T-cell (primary cell): Measurements from ENCODE around the gene TMPRSS6. TPM values are rescaled to one million over a fixed set of nuclear protein-coding genes. Genes with fewer than 3 reads are reported as not detected.
A peak's percentile ranks its signal among the peaks of the same experiment; 100 is the strongest.

Experiments
- ATAC-seq, 4 experiments: fragments of 200-7000 bp in 3 of 4; fragments of 150-1000 bp in 1 of 4; cut with Tn5 transposase; replicated peaks in 1 of 4; 1 replicate in 3 of 4; 2 replicates in 1 of 4; pipeline ENCODE4 v1.10.0; 2021; ENCODE audit warnings: moderate library complexity in 3 of 4, mild to moderate bottlenecking in 2 of 4, moderate number of reproducible peaks in 1 of 4
- CTCF ChIA-PET, 2 donors: fragments of 300-600 bp; sonication (Branson Sonifier 250); formaldehyde crosslinking; loops; one replicate each; lab custom pipeline; 2022; ENCODE audit warnings: antibody characterized with exemption in 2 of 2; lab: Charles Lee
- POLR2A ChIA-PET, 2 donors: fragments of 300-600 bp; sonication (Branson Sonifier 250); formaldehyde crosslinking; loops; one replicate each; lab custom pipeline; 2022; ENCODE audit warnings: antibody characterized with exemption in 2 of 2; lab: Charles Lee
- DNase-seq, 35 experiments: peaks; one replicate each; pipeline versions ENCODE4 v3.0.0 to v3.0.0-alpha.2; 2013 to 2023
- H3K27ac ChIP-seq: one replicate; pipeline ENCODE4 v1.5.1; 2013; ENCODE audit warnings: low read length
- H3K27me3 ChIP-seq, 2 experiments: replicated peaks in 1 of 2; 1 replicate in 1 of 2; 2 replicates in 1 of 2; pipeline versions ENCODE4 v1.6.1 to v1.7.0; 2013; ENCODE audit warnings: low read length in 1 of 2, mixed read lengths in 1 of 2; ENCODE audit not compliant: control insufficient read depth in 2 of 2, insufficient read depth in 2 of 2; ENCODE audit errors: extremely low read depth in 1 of 2
- H3K36me3 ChIP-seq, 2 donors: 1 replicate in 1 of 2; 2 replicates in 1 of 2; pipeline versions ENCODE4 v1.6.1 to v1.7.0; 2013; ENCODE audit warnings: low read length in 1 of 2; ENCODE audit not compliant: control insufficient read depth in 2 of 2, insufficient read depth in 1 of 2; ENCODE audit errors: extremely low read depth in 1 of 2
- H3K4me1 ChIP-seq, 2 experiments: 1 replicate in 1 of 2; 2 replicates in 1 of 2; pipeline versions ENCODE4 v1.6.1 to v1.7.0; 2013; ENCODE audit warnings: low read length in 2 of 2, mixed read lengths in 1 of 2; ENCODE audit not compliant: insufficient read depth in 2 of 2, control insufficient read depth in 1 of 2; ENCODE audit errors: extremely low read depth in 1 of 2
- H3K4me3 ChIP-seq, 2 donors: 1 replicate in 1 of 2; 2 replicates in 1 of 2; pipeline versions ENCODE4 v1.5.1 to v1.7.0; 2013; ENCODE audit warnings: mild to moderate bottlenecking in 2 of 2, low read length in 1 of 2, moderate library complexity in 1 of 2; ENCODE audit not compliant: control insufficient read depth in 1 of 2; ENCODE audit errors: extremely low read depth in 1 of 2
- H3K9me3 ChIP-seq: 2 replicates; pipeline ENCODE4 v1.7.0; 2013
- H3K27ac Mint-ChIP-seq, 2 donors: one replicate each; pipeline ENCODE4 v1.8.0; 2020 to 2021; ENCODE audit warnings: mild to moderate bottlenecking in 2 of 2, mixed read lengths in 2 of 2
- H3K27me3 Mint-ChIP-seq, 2 donors: one replicate each; pipeline ENCODE4 v1.8.0; 2021 to 2022; ENCODE audit warnings: mixed read lengths in 2 of 2
- H3K36me3 Mint-ChIP-seq: one replicate; pipeline ENCODE4 v1.8.0; 2021; ENCODE audit warnings: mixed read lengths
- H3K4me1 Mint-ChIP-seq, 3 donors: one replicate each; pipeline ENCODE4 v1.8.0; 2020 to 2022; ENCODE audit warnings: mixed read lengths in 3 of 3, mild to moderate bottlenecking in 1 of 3
- H3K4me3 Mint-ChIP-seq, 3 donors: one replicate each; pipeline ENCODE4 v1.8.0; 2020 to 2022; ENCODE audit warnings: mild to moderate bottlenecking in 3 of 3, mixed read lengths in 3 of 3, moderate library complexity in 3 of 3
- H3K9me3 Mint-ChIP-seq, 3 donors: one replicate each; pipeline ENCODE4 v1.8.0; 2020 to 2022; ENCODE audit warnings: mixed read lengths in 3 of 3
- WGBS: methylation state at CpG from one replicate; pipeline ENCODE4 v1.1.5; 2013; ENCODE audit warnings: missing lambda C conversion rate; ENCODE audit not compliant: insufficient coverage; 5-methylcytosine and 5-hydroxymethylcytosine counted together
- total RNA-seq, 35 experiments: library from RNA in 6 of 35; stranded (reverse) in 6 of 35; fragments of 120-200 nt in 1 of 35; gene quantifications; one replicate each; pipeline versions ENCODE4 v1.2.1 to v1.2.4 and lab custom pipeline; 2013 to 2026

The TMPRSS6 gene
- total RNA-seq, 5 donors from 2014 or later (not counting 1 experiment from before 2014, with no cell fraction given), result 0.40 to 1.3 (median 1.1) TPM

- no peaks in the 10 kb centered on the region for H3K36me3 Mint-ChIP-seq
- Histone ChIP-seq H3K9me3 (no peaks in the 10 kb centered on the region), H3K27me3 (peaks cover 0 to 23% of the 10 kb centered on the region in 2 experiments), H3K4me1 (peaks cover 0 to 27% of the 10 kb centered on the region in 2 experiments), H3K36me3 (no peaks in the 10 kb centered on the region), H3K4me3 (peak overlapping the region; percentile 46 to 66), H3K27ac (no peak overlapping the region)
- POLR2A ChIA-PET, result no interaction called here
- H3K4me1 Mint-ChIP-seq, result peaks cover 4 to 16% (median 6%) of the 10 kb centered on the region in 3 donors
- CTCF ChIA-PET, result interaction anchor here in 1 of 2 donors (1.3 kb wide), 1 partner anchor 23 kb away, joined by 3 read pairs; no protein-coding TSS in a partner anchor
- ATAC-seq, result peak in 1 of 4 experiments; percentile 11
- H3K9me3 Mint-ChIP-seq, result no peaks in the 10 kb centered on the region
- H3K4me3 Mint-ChIP-seq, result peak overlapping the region; percentile 74 to 82 (median 79)
- 10% methylated on average over 5 of the region's 5 CpGs for WGBS
- DNase-seq, result no peak
- H3K27me3 Mint-ChIP-seq, result peaks cover 4 to 9% of the 10 kb centered on the region in 2 donors
- peak overlapping the region in 1 of 2 donors; percentile 49 for H3K27ac Mint-ChIP-seq
These were observed 89.4 kb downstream of the TMPRSS6 start for GRCh38 chr22:37020192-37020479.

DNA sequence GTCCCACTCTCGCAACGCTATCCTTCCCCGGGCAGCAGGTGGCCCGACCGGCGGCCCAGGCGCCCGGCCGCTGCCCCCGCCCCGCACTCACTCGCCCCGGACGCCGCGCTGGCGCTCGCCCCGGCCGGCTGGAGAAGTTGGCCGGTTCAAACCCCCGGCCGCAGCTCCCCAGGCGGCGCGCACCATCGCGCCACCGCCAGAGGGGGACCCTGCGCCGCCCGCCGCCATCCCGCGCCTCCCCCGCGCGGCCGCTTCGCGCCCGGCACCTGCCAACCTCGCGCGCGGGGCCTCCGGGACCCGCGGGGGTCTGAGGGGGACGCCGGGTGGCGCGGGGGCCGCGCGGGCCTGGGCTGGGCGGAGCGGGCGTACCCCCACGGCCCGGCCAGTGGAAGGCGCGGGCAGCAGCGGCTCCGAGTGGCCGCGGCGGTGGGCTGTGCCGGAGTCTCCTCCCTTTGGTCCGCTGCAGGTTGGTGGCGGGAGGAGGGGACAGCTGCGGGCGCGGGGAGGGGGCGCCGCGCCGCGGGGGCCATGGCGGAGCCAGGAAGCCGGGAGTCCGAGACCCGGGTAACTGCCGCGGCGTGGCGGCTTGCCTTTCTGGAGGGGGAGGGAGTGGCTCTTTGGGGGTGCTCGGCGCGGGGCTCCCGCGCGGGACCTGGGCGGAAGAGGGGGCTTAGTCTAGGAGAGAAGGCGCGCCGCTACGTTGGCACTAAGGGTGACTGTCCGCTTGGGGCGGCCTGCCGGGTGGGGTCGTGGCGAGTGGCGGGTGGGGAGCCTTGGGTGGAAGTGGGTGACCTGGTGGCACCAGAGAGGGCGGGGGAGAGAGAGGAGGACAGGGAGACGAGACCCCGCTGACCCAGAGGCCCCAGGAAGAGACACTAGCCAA is 90.0 kb downstream of the TMPRSS6 start, which contains the start of the genes MPST and TST:
Gene MPST, plus strand, starts transcription at position 434 of the 883 bp plus-strand sequence. Its CDS starts 95 bp downstream, at position 529.
Gene TST, minus strand, starts transcription at position 139 of the 883 bp plus-strand sequence. CDS start 715 bp downstream, outside the sequence.
- H3K27ac ChIP-seq, result no peak within 1 kb of the TSS
- Mint-ChIP-seq H3K9me3 (no peaks in the 10 kb centered on the region), H3K4me1 (peaks cover 4 to 16% (median 6%) of the 10 kb centered on the region in 3 donors), H3K36me3 (no peaks in the 10 kb centered on the region), H3K4me3 (peak within 1 kb of the TSS; percentile 74 to 82 (median 79)), H3K27ac (peak within 1 kb of the TSS in 1 of 2 donors; percentile 49), H3K27me3 (peaks cover 4 to 9% of the 10 kb centered on the region in 2 donors)
- peak in 22 of 35 experiments; percentile 8 to 59 (median 26) for DNase-seq
- peak; percentile 68 to 80 (median 74) for ATAC-seq
- H3K9me3 ChIP-seq, result no peaks in the 10 kb centered on the region
- H3K36me3 ChIP-seq, result no peaks in the 10 kb centered on the region
- 0% methylated on average over 87 of the region's 107 CpGs for WGBS
- peaks cover 0 to 27% of the 10 kb centered on the region in 2 experiments for H3K4me1 ChIP-seq
- H3K27me3 ChIP-seq, result peaks cover 0 to 24% of the 10 kb centered on the region in 2 experiments
- POLR2A ChIA-PET, result interaction anchor here in 1 of 2 donors (0.5 kb wide), 1 partner anchor 1084 kb away, joined by 5 read pairs; no protein-coding TSS in a partner anchor
- H3K4me3 ChIP-seq, result peak within 1 kb of the TSS; percentile 46 to 66
- CTCF ChIA-PET, result no interaction called here

DNA sequence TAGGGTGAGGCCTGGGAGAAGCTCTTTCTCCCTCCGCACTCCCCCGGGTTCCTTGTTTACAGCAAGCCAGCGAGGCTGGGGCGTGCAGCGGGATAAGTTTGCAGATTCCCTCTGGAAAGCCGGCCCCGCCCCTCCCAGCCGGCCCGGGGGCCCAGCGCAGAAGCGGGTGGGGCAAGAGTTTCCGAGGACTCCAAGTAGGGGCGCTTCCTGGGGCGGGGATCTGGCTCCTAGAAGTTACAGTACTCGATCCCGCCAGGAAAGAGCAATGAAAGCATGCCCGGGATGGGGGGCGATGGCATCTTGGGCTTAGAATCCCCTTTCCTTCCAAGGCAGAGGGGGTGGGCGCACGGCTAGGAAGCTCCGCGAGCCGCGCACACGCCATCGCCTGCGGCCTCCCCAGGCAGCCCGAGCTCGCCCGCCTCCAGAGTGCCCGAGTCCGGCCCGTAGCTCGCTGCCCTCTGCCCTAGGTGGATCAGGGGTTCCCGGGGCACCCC is 90.7 kb downstream of the TMPRSS6 start:
- peaks cover 0 to 27% of the 10 kb centered on the region in 2 experiments for H3K4me1 ChIP-seq
- H3K36me3 ChIP-seq, result no peaks in the 10 kb centered on the region
- peaks cover 4 to 16% (median 6%) of the 10 kb centered on the region in 3 donors for H3K4me1 Mint-ChIP-seq
- no peak overlapping the region for H3K27ac Mint-ChIP-seq
- ATAC-seq, result peak in 3 of 4 experiments; percentile 4 to 27 (median 11)
- H3K27me3 ChIP-seq, result peaks cover 0 to 27% of the 10 kb centered on the region in 2 experiments
- H3K9me3 ChIP-seq, result no peaks in the 10 kb centered on the region
- no peaks in the 10 kb centered on the region for H3K9me3 Mint-ChIP-seq
- H3K27ac ChIP-seq, result no peak overlapping the region
- H3K27me3 Mint-ChIP-seq, result peaks cover 4 to 9% of the 10 kb centered on the region in 2 donors
- H3K4me3 Mint-ChIP-seq, result peak overlapping the region; percentile 70 to 77 (median 73)
- H3K4me3 ChIP-seq, result peak overlapping the region; percentile 20 to 30
- ChIA-PET POLR2A (interaction anchor here in 1 of 2 donors (0.5 kb wide), 1 partner anchor 1085 kb away, joined by 5 read pairs; no protein-coding TSS in a partner anchor), CTCF (no interaction called here)
- H3K36me3 Mint-ChIP-seq, result no peaks in the 10 kb centered on the region
- WGBS, result 10% methylated on average over 30 of the region's 35 CpGs
- DNase-seq, result no peak

DNA sequence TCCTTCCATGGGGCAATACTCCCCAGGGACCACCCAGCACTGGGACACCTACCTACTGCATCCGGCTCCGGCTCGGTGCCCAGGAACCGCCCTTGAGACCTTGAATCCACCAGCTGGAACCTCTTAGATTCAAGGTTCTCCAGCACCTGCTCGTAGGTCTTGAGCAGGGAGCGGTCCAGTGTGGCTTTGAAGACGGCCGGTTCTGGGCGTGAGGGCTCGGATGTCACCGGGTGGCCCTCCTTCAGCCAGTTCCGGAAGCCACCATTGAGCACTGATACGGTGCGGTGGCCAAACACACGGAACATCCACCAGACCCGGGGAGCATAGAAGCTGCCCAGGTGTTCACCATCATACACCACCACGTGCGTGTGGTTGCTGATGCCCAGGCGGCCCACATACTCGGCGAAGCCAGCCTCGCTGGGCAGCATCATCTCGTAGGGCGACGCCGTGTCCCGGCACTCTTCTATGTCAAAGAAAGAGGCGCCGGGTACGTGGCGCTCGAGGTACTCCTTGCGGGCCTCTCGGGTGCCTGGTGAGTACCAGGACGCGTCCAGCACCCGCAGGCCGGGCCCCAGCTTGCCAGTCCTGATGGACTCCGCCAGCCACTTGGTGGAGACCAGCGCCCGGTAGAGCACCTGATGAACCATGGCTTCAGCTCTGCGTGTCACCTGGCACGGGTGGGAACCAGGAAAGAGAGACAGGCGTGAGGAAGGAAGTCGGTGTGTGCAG is 91.3 kb downstream of the TMPRSS6 start:
- WGBS, result 93% methylated on average over 44 of the region's 45 CpGs
- ChIA-PET POLR2A (no interaction called here), CTCF (no interaction called here)
- H3K36me3 ChIP-seq, result no peaks in the 10 kb centered on the region
- ATAC-seq (no peak), DNase-seq (no peak)
- no peak overlapping the region for H3K27ac ChIP-seq
- H3K4me3 Mint-ChIP-seq, result peak overlapping the region; percentile 70 to 77 (median 73)
- H3K27me3 Mint-ChIP-seq, result peaks cover 4 to 9% of the 10 kb centered on the region in 2 donors
- H3K27me3 ChIP-seq, result peaks cover 0 to 27% of the 10 kb centered on the region in 2 experiments
- no peak overlapping the region for H3K27ac Mint-ChIP-seq
- H3K9me3 Mint-ChIP-seq, result no peaks in the 10 kb centered on the region
- peaks cover 4 to 16% (median 6%) of the 10 kb centered on the region in 3 donors for H3K4me1 Mint-ChIP-seq
- no peaks in the 10 kb centered on the region for H3K36me3 Mint-ChIP-seq
- H3K9me3 ChIP-seq, result no peaks in the 10 kb centered on the region
- H3K4me3 ChIP-seq, result no peak overlapping the region
- H3K4me1 ChIP-seq, result peaks cover 0 to 27% of the 10 kb centered on the region in 2 experiments

GRCh38 chr22:37017356-37017755 is 92.2 kb downstream of the TMPRSS6 start:
- Mint-ChIP-seq H3K27me3 (peaks cover 4 to 9% of the 10 kb centered on the region in 2 donors), H3K36me3 (no peaks in the 10 kb centered on the region), H3K4me1 (peaks cover 4 to 16% (median 6%) of the 10 kb centered on the region in 3 donors), H3K27ac (no peak overlapping the region), H3K4me3 (peak overlapping the region in 1 of 3 donors; percentile 70), H3K9me3 (no peaks in the 10 kb centered on the region)
- CTCF ChIA-PET, result interaction anchor here (0.6 kb wide), 2 partner anchors 9 to 13 kb away, joined by 3 to 12 read pairs; no protein-coding TSS in a partner anchor
- no peak overlapping the region for H3K27ac ChIP-seq
- ATAC-seq (no peak), DNase-seq (no peak)
- peaks cover 0 to 22% of the 10 kb centered on the region in 2 experiments for H3K27me3 ChIP-seq
- WGBS, result 100% methylated on average over 10 of the region's 10 CpGs
- POLR2A ChIA-PET, result interaction anchor here in 1 of 2 donors (0.6 kb wide), 1 partner anchor 123 kb away, joined by 4 read pairs; no protein-coding TSS in a partner anchor
- H3K4me1 ChIP-seq, result peaks cover 0 to 27% of the 10 kb centered on the region in 2 experiments
- no peaks in the 10 kb centered on the region for H3K36me3 ChIP-seq
- no peaks in the 10 kb centered on the region for H3K9me3 ChIP-seq
- H3K4me3 ChIP-seq, result no peak overlapping the region
